ENCODE measurements around the gene GSTA1. TPM values are rescaled to one million over a fixed set of nuclear protein-coding genes. Genes with fewer than 3 reads are reported as not detected.

The GSTA1 gene
- total and polyA plus RNA-seq, 9 of the 15 experiments (the other 6 are each of a cell fraction or from before 2014, with no cell fraction given): 0.42 TPM; not detected in 8

DNA sequence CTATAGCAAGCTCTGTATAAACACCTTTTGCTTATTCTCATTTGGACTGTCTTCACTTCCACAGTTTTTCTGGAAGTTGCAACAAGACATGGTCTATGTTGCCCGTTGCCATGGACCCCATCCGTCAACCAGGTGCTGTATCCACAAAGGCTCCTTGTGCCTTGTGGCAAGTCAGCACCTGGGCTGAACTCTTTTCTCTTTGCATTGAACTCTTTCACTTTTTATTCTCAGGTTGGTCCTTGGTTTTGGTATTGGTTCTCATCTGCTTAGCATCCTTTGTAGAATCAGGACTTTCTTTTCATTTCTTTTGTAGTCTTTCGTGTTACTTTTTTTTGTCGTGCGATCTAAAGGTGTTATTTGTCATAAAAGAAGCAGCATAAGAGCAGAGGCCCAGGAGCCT lies 5.0 kb upstream of the GSTA1 start:
- no peak for FAIRE-seq
- WGBS (ENCODE audit: insufficient coverage, low coverage, missing lambda C conversion rate): 3% methylated on average over 5 of the region's 5 CpGs
- POLR2A ChIA-PET: no interaction called here

More for the DNA sequence above, 5.0 kb upstream of the GSTA1 start:
- DNase-seq (ENCODE audit: extremely low read depth in 1 of 4, low spot score in 3 of 4): no peak
- H3K4me3 ChIP-seq: no peak overlapping the region
- H3K36me3 ChIP-seq (ENCODE audit: control insufficient read depth, insufficient read depth, low read length): no peaks in the 10 kb centered on the region
- TF ChIP-seq ZNF224 (CRISPR knock-in tag; IDR thresholded peaks at IDR 0.05) (no peak), ZFPM2 (CRISPR knock-in tag; IDR thresholded peaks at IDR 0.05) (no peak), ZNF518B (CRISPR knock-in tag; IDR thresholded peaks at IDR 0.05) (no peak), RCOR1 (IDR thresholded peaks at IDR 0.05; ENCODE audit: borderline replicate concordance in 1 of 2, low read depth in 2 of 2, low read length in 2 of 2) (no peak)
- no peak for ATAC-seq
- peaks cover 0 to 2% of the 10 kb centered on the region in 2 experiments; a peak in 2 of 5 replicates for H3K27me3 ChIP-seq (ENCODE audit: control insufficient read depth in 2 of 2, insufficient read depth in 2 of 2, low read length in 2 of 2)
- CTCF ChIA-PET (ENCODE audit: low intra/inter-chr PET ratio): no interaction called here
- H4K20me1 ChIP-seq (replicated peaks; ENCODE audit: control insufficient read depth, insufficient read depth, low read length): no peaks in the 10 kb centered on the region
- intact Hi-C loops (cut with micrococcal nuclease): no loop called here
- H3K9ac ChIP-seq (ENCODE audit: insufficient read depth in 1 of 2, low read depth in 2 of 2, low read length in 2 of 2): no peak overlapping the region
- no peaks in the 10 kb centered on the region for H3K9me1 ChIP-seq (ENCODE audit: control insufficient read depth, insufficient read depth, low read length)
- no peak overlapping the region for H2AFZ ChIP-seq (ENCODE audit: low read depth, low read length)
- no TSS peak for BruUV-seq (replicated peaks)
- H3K9me3 ChIP-seq (replicated peaks; ENCODE audit: control insufficient read depth, insufficient read depth, low read depth, low read length): no peaks in the 10 kb centered on the region
- H3K4me2 ChIP-seq (ENCODE audit: insufficient read depth, low read length): no peak overlapping the region
- no peaks in the 10 kb centered on the region for H3K4me1 ChIP-seq (replicated peaks in 1 of 2; ENCODE audit: control insufficient read depth in 2 of 2, insufficient read depth in 2 of 2, low read length in 2 of 2)
- H3K79me2 ChIP-seq (ENCODE audit: control insufficient read depth, insufficient read depth, low read length): no peaks in the 10 kb centered on the region
- in situ Hi-C loops (cut with MboI): loop anchor here (5.0 kb wide), 1 partner anchor 41 kb away; no protein-coding TSS in a partner anchor
- H3K27ac ChIP-seq (ENCODE audit: extremely low read depth, low read depth, low read length): no peak overlapping the region

Measured in K562 (cell line).